H9 (cell line): ENCODE data around the gene CADPS2. TPM values are rescaled to one million over a fixed set of nuclear protein-coding genes. Genes with fewer than 3 reads are reported as not detected.

Experiments
- DNase-seq: peaks from one replicate; pipeline ENCODE4 v3.0.0-alpha.2; 2017
- H2AFZ ChIP-seq: one replicate; pipeline ENCODE4 v1.6.1; 2013; ENCODE audit warnings: mild to moderate bottlenecking, low read length, control low read depth, moderate library complexity
- H2AK5ac ChIP-seq: 2 replicates; pipeline ENCODE4 v1.6.1; 2013; ENCODE audit warnings: low read length, control low read depth, mixed read lengths; ENCODE audit not compliant: insufficient read length
- H2BK120ac ChIP-seq: one replicate; pipeline ENCODE4 v1.6.1; 2013; ENCODE audit warnings: low read depth, mild to moderate bottlenecking, low read length, control low read depth, inconsistent platforms; ENCODE audit not compliant: poor library complexity, severe bottlenecking
- H2BK12ac ChIP-seq: 2 replicates; pipeline ENCODE4 v1.6.1; 2013; ENCODE audit warnings: low read length, control low read depth, mixed read lengths, low read depth; ENCODE audit not compliant: insufficient read length
- H2BK15ac ChIP-seq: 2 replicates; pipeline ENCODE4 v1.6.1; 2013; ENCODE audit warnings: low read depth, low read length, control low read depth
- H2BK20ac ChIP-seq: one replicate; pipeline ENCODE4 v1.6.1; 2013; ENCODE audit warnings: low read depth, mild to moderate bottlenecking, low read length, control low read depth, inconsistent platforms; ENCODE audit not compliant: poor library complexity, severe bottlenecking
- H2BK5ac ChIP-seq: 2 replicates; pipeline ENCODE4 v1.6.1; 2013; ENCODE audit warnings: low read length, control low read depth, mixed read lengths; ENCODE audit not compliant: insufficient read length
- H3K14ac ChIP-seq: 2 replicates; pipeline ENCODE4 v1.6.1; 2013; ENCODE audit warnings: low read length, control low read depth; ENCODE audit not compliant: insufficient read depth
- H3K18ac ChIP-seq: 2 replicates; pipeline ENCODE4 v1.6.1; 2013; ENCODE audit warnings: low read depth, mild to moderate bottlenecking, mixed read lengths, low read length, control low read depth; ENCODE audit not compliant: insufficient read length
- H3K23ac ChIP-seq: 2 replicates; pipeline ENCODE4 v1.6.1; 2013; ENCODE audit warnings: low read length, control low read depth, mixed read lengths, low read depth; ENCODE audit not compliant: insufficient read length
- H3K23me2 ChIP-seq: 2 replicates; pipeline ENCODE4 v1.6.1; 2013; ENCODE audit warnings: low read depth, mild to moderate bottlenecking, mixed read lengths, low read length, control low read depth; ENCODE audit not compliant: insufficient read length, poor library complexity, severe bottlenecking
- H3K27ac ChIP-seq: 2 replicates; pipeline ENCODE4 v1.5.1; 2013; ENCODE audit warnings: low read length, control low read depth, mixed read lengths, low read depth; ENCODE audit not compliant: insufficient read length
- H3K27me3 ChIP-seq: 2 replicates; pipeline ENCODE4 v1.6.1; 2013; ENCODE audit warnings: low read length, control low read depth, inconsistent platforms; ENCODE audit not compliant: insufficient read depth
- H3K4ac ChIP-seq: 2 replicates; pipeline ENCODE4 v1.6.1; 2013; ENCODE audit warnings: low read depth, mild to moderate bottlenecking, control low read depth, inconsistent platforms, low read length, moderate library complexity
- H3K4me1 ChIP-seq: 2 replicates; pipeline ENCODE4 v1.6.1; 2013; ENCODE audit warnings: low read length, control low read depth, inconsistent platforms; ENCODE audit not compliant: insufficient read depth
- H3K4me2 ChIP-seq: 2 replicates; pipeline ENCODE4 v1.6.1; 2013; ENCODE audit warnings: low read length, control low read depth, mixed read lengths; ENCODE audit not compliant: insufficient read length, insufficient read depth
- H3K56ac ChIP-seq: 2 replicates; pipeline ENCODE4 v1.6.1; 2013; ENCODE audit warnings: low read depth, mild to moderate bottlenecking, mixed read lengths, low read length, control low read depth; ENCODE audit not compliant: insufficient read length
- H3K79me1 ChIP-seq: 2 replicates; pipeline ENCODE4 v1.6.1; 2013; ENCODE audit warnings: low read depth, mild to moderate bottlenecking, moderate library complexity, low read length, control low read depth, inconsistent platforms; ENCODE audit not compliant: insufficient read depth, poor library complexity, severe bottlenecking
- H3K79me2 ChIP-seq: 2 replicates; pipeline ENCODE4 v1.6.1; 2013; ENCODE audit warnings: low read length, control low read depth, inconsistent platforms; ENCODE audit not compliant: insufficient read depth
- H3K9ac ChIP-seq: 2 replicates; pipeline ENCODE4 v1.6.1; 2013; ENCODE audit warnings: low read length, control low read depth, mixed read lengths; ENCODE audit not compliant: insufficient read length; ENCODE audit errors: extremely low read depth
- H3K9me3 ChIP-seq: one replicate; pipeline ENCODE4 v1.6.1; 2013; ENCODE audit warnings: low read depth, low read length, inconsistent platforms; ENCODE audit not compliant: control insufficient read depth
- H3T11ph ChIP-seq: one replicate; pipeline ENCODE4 v1.6.1; 2013; ENCODE audit warnings: mild to moderate bottlenecking, low read length, control low read depth, inconsistent platforms
- H4K20me1 ChIP-seq: one replicate; pipeline ENCODE4 v1.6.1; 2013; ENCODE audit not compliant: control insufficient read depth, insufficient read length, insufficient read depth
- H4K5ac ChIP-seq: 2 replicates; pipeline ENCODE4 v1.6.1; 2013; ENCODE audit warnings: low read depth, mild to moderate bottlenecking, mixed read lengths, low read length, control low read depth; ENCODE audit not compliant: insufficient read length
- H4K8ac ChIP-seq: replicated peaks from 2 replicates; pipeline ENCODE4 v1.6.1; 2013; ENCODE audit warnings: low read length, control low read depth, mixed read lengths, low read depth; ENCODE audit not compliant: insufficient read length
- H4K91ac ChIP-seq: 2 replicates; pipeline ENCODE4 v1.6.1; 2013; ENCODE audit warnings: low read depth, mild to moderate bottlenecking, moderate library complexity, mixed read lengths, low read length, control low read depth; ENCODE audit not compliant: insufficient read length
- H3K27ac Mint-ChIP-seq, 3 experiments: 2 replicates in 2 of 3; 3 replicates in 1 of 3; pipeline ENCODE4 v1.8.0; 2020 to 2021; ENCODE audit warnings: mixed read lengths in 3 of 3, mild to moderate bottlenecking in 1 of 3, moderate library complexity in 1 of 3
- H3K27me3 Mint-ChIP-seq: 2 replicates; pipeline ENCODE4 v1.8.0; 2021; ENCODE audit warnings: low read depth, mild to moderate bottlenecking, moderate library complexity, mixed read lengths
- H3K36me3 Mint-ChIP-seq, 3 experiments: 2 replicates in 2 of 3; 3 replicates in 1 of 3; pipeline ENCODE4 v1.8.0; 2020 to 2021; ENCODE audit warnings: low read depth in 3 of 3, mixed read lengths in 3 of 3; ENCODE audit not compliant: insufficient read depth in 1 of 3
- H3K4me1 Mint-ChIP-seq, 2 experiments: 2 replicates each; pipeline ENCODE4 v1.8.0; 2020; ENCODE audit warnings: mixed read lengths in 2 of 2
- H3K4me3 Mint-ChIP-seq, 2 experiments: 2 replicates in 1 of 2; 3 replicates in 1 of 2; pipeline ENCODE4 v1.8.0; 2020 to 2021; ENCODE audit warnings: mild to moderate bottlenecking in 2 of 2, mixed read lengths in 2 of 2, moderate library complexity in 1 of 2
- H3K9me3 Mint-ChIP-seq, 2 experiments: 2 replicates in 1 of 2; 3 replicates in 1 of 2; pipeline ENCODE4 v1.8.0; 2020; ENCODE audit warnings: mild to moderate bottlenecking in 2 of 2, mixed read lengths in 2 of 2, moderate library complexity in 1 of 2
- whole genome bisulfite sequencing: extraction: QIAGEN DNeasy Blood & Tissue Kit; methylation state at CpG from one replicate; pipeline ENCODE4 v1.1.7; 2013; ENCODE audit warnings: missing lambda C conversion rate, low lambda C conversion rate, mixed read lengths; ENCODE audit not compliant: insufficient read length; ENCODE audit errors: extremely low coverage; 5-methylcytosine and 5-hydroxymethylcytosine counted together
- total RNA-seq: library from RNA; stranded (reverse); gene quantifications from 2 replicates; pipeline ENCODE4 v1.2.1, GENCODE V29; 2021
- TF ChIP-seq, protein P1 (sequence below): fragments of 200-600 bp; sonication (generic); conservative IDR thresholded peaks from 3 replicates; pipeline ENCODE4 v1.8.0; 2021; ENCODE audit warnings: antibody characterized with exemption, mild to moderate bottlenecking

CADPS2 gene
- total RNA-seq, 1 experiment from 2014 or later, result 7.1 TPM

DNA sequence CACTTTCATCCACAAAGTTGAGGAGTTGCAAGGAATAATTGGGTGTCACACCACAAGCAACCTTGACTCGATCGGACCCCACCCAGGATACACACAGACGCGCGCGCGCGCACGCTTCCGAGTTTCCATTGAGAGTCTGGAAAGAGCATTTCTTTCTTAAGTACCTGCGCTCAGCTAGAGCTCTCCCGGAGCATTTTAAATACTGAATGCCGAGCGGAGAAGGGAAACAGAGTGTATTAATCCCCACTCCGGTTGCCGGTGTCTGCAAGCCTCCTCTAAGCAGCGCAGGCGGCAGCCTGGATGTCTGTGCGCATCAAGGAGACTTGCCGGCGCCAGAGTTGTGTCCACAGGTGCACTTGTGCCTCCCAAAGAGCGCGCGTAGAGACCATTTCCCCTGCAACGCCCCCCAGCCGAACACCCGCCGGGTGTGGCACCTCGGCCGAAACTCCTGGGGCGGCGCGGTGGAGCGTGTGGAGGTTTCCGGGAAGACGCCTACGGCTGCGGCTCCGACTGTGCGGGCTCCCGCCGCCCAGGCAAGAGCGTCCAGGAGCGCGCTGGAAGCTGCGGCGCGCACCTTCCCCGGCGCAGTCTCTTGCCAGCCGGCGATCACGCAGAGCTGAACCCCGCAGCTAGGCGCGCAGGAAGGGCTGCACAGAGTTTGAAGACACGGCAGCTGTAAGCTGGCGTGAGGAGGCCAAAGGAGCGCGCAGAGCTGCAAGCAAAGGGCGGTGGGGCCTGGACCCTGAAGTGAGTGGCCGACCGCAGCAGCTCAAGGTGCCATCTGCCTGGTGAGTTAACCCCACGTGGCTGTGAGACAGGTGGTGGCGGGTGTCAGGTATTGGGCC lies 580.6 kb downstream of the CADPS2 start:
- H2BK5ac ChIP-seq, result no peak overlapping the region
- Mint-ChIP-seq H3K9me3 (no peaks in the 10 kb centered on the region), H3K36me3 (peaks cover 17 to 84% (median 39%) of the 10 kb centered on the region in 3 experiments), H3K27ac (peak overlapping the region; percentile 49 to 98 (median 96); a peak in 6 of 7 replicates), H3K27me3 (peaks cover 98% of the 10 kb centered on the region), H3K4me1 (peaks cover 58 to 64% of the 10 kb centered on the region in 2 experiments), H3K4me3 (peak overlapping the region; percentile 85 to 93)
- TF ChIP-seq, protein P1, sequence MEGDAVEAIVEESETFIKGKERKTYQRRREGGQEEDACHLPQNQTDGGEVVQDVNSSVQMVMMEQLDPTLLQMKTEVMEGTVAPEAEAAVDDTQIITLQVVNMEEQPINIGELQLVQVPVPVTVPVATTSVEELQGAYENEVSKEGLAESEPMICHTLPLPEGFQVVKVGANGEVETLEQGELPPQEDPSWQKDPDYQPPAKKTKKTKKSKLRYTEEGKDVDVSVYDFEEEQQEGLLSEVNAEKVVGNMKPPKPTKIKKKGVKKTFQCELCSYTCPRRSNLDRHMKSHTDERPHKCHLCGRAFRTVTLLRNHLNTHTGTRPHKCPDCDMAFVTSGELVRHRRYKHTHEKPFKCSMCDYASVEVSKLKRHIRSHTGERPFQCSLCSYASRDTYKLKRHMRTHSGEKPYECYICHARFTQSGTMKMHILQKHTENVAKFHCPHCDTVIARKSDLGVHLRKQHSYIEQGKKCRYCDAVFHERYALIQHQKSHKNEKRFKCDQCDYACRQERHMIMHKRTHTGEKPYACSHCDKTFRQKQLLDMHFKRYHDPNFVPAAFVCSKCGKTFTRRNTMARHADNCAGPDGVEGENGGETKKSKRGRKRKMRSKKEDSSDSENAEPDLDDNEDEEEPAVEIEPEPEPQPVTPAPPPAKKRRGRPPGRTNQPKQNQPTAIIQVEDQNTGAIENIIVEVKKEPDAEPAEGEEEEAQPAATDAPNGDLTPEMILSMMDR, result no peak
- no peak overlapping the region for H2BK15ac ChIP-seq
- no peaks in the 10 kb centered on the region for H3K9me3 ChIP-seq
- H3K27me3 ChIP-seq, result peaks cover 32% of the 10 kb centered on the region; the same call in 1 of the 2 replicates
- no peak overlapping the region for H2BK20ac ChIP-seq
- H2AK5ac ChIP-seq, result no peak overlapping the region
- no peak overlapping the region for H3K23ac ChIP-seq
- H3K27ac ChIP-seq, result no peak overlapping the region
- no peak overlapping the region for H2AFZ ChIP-seq
- peak; percentile 55 for DNase-seq
- no peak overlapping the region for H4K91ac ChIP-seq
- H3K4ac ChIP-seq, result no peak overlapping the region
- no peak overlapping the region for H3K56ac ChIP-seq
- H3K9ac ChIP-seq, result peak overlapping the region; percentile 5
- H3K23me2 ChIP-seq, result peaks cover 58% of the 10 kb centered on the region
- peaks cover 4% of the 10 kb centered on the region; the same call in 1 of the 2 replicates for H3K4me1 ChIP-seq
- H3T11ph ChIP-seq, result no peak overlapping the region
- H3K4me2 ChIP-seq, result peak overlapping the region; percentile 71
- H4K5ac ChIP-seq, result no peak overlapping the region
- no peak overlapping the region for H2BK12ac ChIP-seq
- no peak overlapping the region for H3K14ac ChIP-seq
- no peak overlapping the region for H3K18ac ChIP-seq
- H4K8ac ChIP-seq, result no peak overlapping the region
- no peaks in the 10 kb centered on the region; the same call in 1 of the 2 replicates for H3K79me2 ChIP-seq
- H4K20me1 ChIP-seq, result no peaks in the 10 kb centered on the region
- H2BK120ac ChIP-seq, result no peak overlapping the region
- no CpG with 5 or more reads among the region's 65 CpGs for WGBS
- no peaks in the 10 kb centered on the region for H3K79me1 ChIP-seq
